ENCODE results near the gene FCGBP. TPM values are rescaled to one million over a fixed set of nuclear protein-coding genes. Genes with fewer than 3 reads are reported as not detected.

FCGBP gene
- total and polyA plus RNA-seq, 7 donors, result 0.45 to 8.7 (median 7.1) TPM

GRCh38 chr19:39936622-39937021 lies 2.2 kb upstream of the FCGBP start:
- no peak for ATAC-seq
- no peak overlapping the region for H3K27ac ChIP-seq
- H3K4me3 ChIP-seq, result no peak overlapping the region
- peaks cover 0 to 3% (median 0%) of the 10 kb centered on the region in 3 donors for H3K27me3 ChIP-seq (ENCODE audit: insufficient read depth in 3 of 3, low read length in 2 of 3)
- no peaks in the 10 kb centered on the region for H3K36me3 ChIP-seq (ENCODE audit: insufficient read depth in 1 of 2, low read depth in 1 of 2)
- H3K4me1 ChIP-seq, result no peaks in the 10 kb centered on the region
- WGBS, 3 donors, result 83 to 88% (median 84%) methylated on average over 6 of the region's 6 CpGs
- intact Hi-C loops (cut with DNase I), result no loop called here
- peaks cover 3% of the 10 kb centered on the region for H3K9me3 ChIP-seq
- DNase-seq, result no peak
- TF ChIP-seq CTCF (IDR thresholded peaks at IDR 0.05), result no peak

GRCh38 chr19:39936020-39936419 lies 1.6 kb upstream of the FCGBP start:
- 57 to 67% (median 62%) methylated on average over 3 of the region's 3 CpGs for WGBS, 3 donors
- no peak overlapping the region for H3K4me3 ChIP-seq
- peaks cover 0 to 3% (median 0%) of the 10 kb centered on the region in 3 donors for H3K27me3 ChIP-seq (ENCODE audit: insufficient read depth in 3 of 3, low read length in 2 of 3)
- H3K9me3 ChIP-seq, result peaks cover 3% of the 10 kb centered on the region
- no peak for TF ChIP-seq CTCF (IDR thresholded peaks at IDR 0.05)
- ATAC-seq (no peak), DNase-seq (no peak)
- intact Hi-C loops (cut with DNase I), result no loop called here
- H3K36me3 ChIP-seq (ENCODE audit: insufficient read depth in 1 of 2, low read depth in 1 of 2), result no peaks in the 10 kb centered on the region
- no peak overlapping the region for H3K27ac ChIP-seq
- no peaks in the 10 kb centered on the region for H3K4me1 ChIP-seq

- Histone ChIP-seq H3K36me3 (ENCODE audit: insufficient read depth in 1 of 2, low read depth in 1 of 2) (no peaks in the 10 kb centered on the region), H3K27me3 (ENCODE audit: insufficient read depth in 3 of 3, low read length in 2 of 3) (peaks cover 0 to 3% (median 0%) of the 10 kb centered on the region in 3 donors), H3K9me3 (peaks cover 3% of the 10 kb centered on the region), H3K27ac (no peak overlapping the region), H3K4me1 (no peaks in the 10 kb centered on the region), H3K4me3 (no peak overlapping the region)
- DNase-seq (no peak), ATAC-seq (no peak)
- WGBS, 3 donors, result 82 to 86% (median 82%) methylated on average over 5 of the region's 5 CpGs
- intact Hi-C loops (cut with DNase I), result no loop called here
- no peak for TF ChIP-seq CTCF (IDR thresholded peaks at IDR 0.05)
These were observed 879 bp upstream of the FCGBP start for GRCh38 chr19:39935364-39935661.

DNA sequence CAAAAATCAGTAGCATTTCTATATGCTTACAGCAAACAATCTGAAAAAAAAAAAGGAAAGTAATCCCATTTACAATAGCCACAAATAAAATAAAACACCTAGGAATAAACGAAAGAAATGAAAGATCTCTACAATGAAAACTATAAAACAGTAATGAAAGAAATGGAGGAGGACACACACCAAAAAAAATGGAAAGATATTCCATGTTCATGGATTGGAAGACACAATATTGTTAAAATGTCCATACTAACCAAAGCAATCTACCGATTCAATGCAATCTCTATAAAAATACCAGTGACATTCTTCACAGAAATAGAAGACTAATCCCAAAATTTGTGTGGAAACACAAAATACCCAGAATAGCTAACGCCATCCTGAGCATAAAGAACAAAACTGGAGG lies 4.7 kb downstream of the FCGBP start:
- 79 to 84% (median 83%) methylated on average over 3 of the region's 3 CpGs for WGBS, 3 donors
- no peak for ATAC-seq
- Histone ChIP-seq H3K27ac (no peak overlapping the region), H3K36me3 (ENCODE audit: insufficient read depth in 1 of 2, low read depth in 1 of 2) (no peaks in the 10 kb centered on the region), H3K9me3 (peaks cover 2% of the 10 kb centered on the region), H3K4me3 (no peak overlapping the region), H3K4me1 (no peaks in the 10 kb centered on the region), H3K27me3 (ENCODE audit: insufficient read depth in 3 of 3, low read length in 2 of 3) (no peaks in the 10 kb centered on the region)
- DNase-seq, result no peak
- intact Hi-C loops (cut with DNase I), result no loop called here
- no peak for TF ChIP-seq CTCF (IDR thresholded peaks at IDR 0.05)

- H3K4me1 ChIP-seq, result no peaks in the 10 kb centered on the region
- ATAC-seq (no peak), DNase-seq (no peak)
- peaks cover 2% of the 10 kb centered on the region for H3K9me3 ChIP-seq
- no peaks in the 10 kb centered on the region for H3K36me3 ChIP-seq (ENCODE audit: insufficient read depth in 1 of 2, low read depth in 1 of 2)
- no peak for TF ChIP-seq CTCF (IDR thresholded peaks at IDR 0.05)
- no peak overlapping the region for H3K4me3 ChIP-seq
- WGBS, 3 donors, result 86 to 90% (median 90%) methylated on average over 3 of the region's 3 CpGs
- no peak overlapping the region for H3K27ac ChIP-seq
- no peaks in the 10 kb centered on the region for H3K27me3 ChIP-seq (ENCODE audit: insufficient read depth in 3 of 3, low read length in 2 of 3)
- intact Hi-C loops (cut with DNase I), result no loop called here
These were observed 6.1 kb downstream of the FCGBP start for GRCh38 chr19:39928357-39928725.

Data from psoas muscle (tissue), 8 donors.